Fibroblast of villous mesenchyme (primary cell): Measurements from ENCODE around the gene PLD6. TPM values are rescaled to one million over a fixed set of nuclear protein-coding genes. Genes with fewer than 3 reads are reported as not detected.

ENCODE experiments used
- DNase-seq: peaks from one replicate; pipeline ENCODE4 v3.0.0-alpha.2; 2010; ENCODE audit warnings: low read depth
- H3K4me3 ChIP-seq: 2 replicates; pipeline ENCODE4 v1.5.1; 2011; ENCODE audit warnings: low read depth, mild to moderate bottlenecking, low read length
- CTCF ChIP-seq: IDR thresholded peaks from 2 replicates; pipeline ENCODE4 v1.5.1; 2012; ENCODE audit warnings: low read depth, mild to moderate bottlenecking, low read length; ENCODE audit not compliant: insufficient read depth
- total RNA-seq: library from RNA; depleted of rRNA; stranded (reverse); fragments of >200 nt; gene quantifications from 2 replicates; pipeline ENCODE4 v1.2.3, GENCODE V29; 2012

PLD6 gene
- total RNA-seq, 1 donor = 5.6 TPM

- no peak for TF ChIP-seq CTCF
- DNase-seq = no peak
Observed at GRCh38 chr17:17232303-17232621, 26.1 kb upstream of the PLD6 start.

GRCh38 chr17:17231621-17232302 lies 25.6 kb upstream of the PLD6 start:
- H3K4me3 ChIP-seq = no peak overlapping the region
- DNase-seq = no peak
- TF ChIP-seq CTCF = no peak

More at GRCh38 chr17:17232303-17232621, 26.1 kb upstream of the PLD6 start:
- no peak overlapping the region for H3K4me3 ChIP-seq

- no peak for DNase-seq
- H3K4me3 ChIP-seq = no peak overlapping the region
- TF ChIP-seq CTCF = no peak
Observed at GRCh38 chr17:17229416-17230384, 23.6 kb upstream of the PLD6 start.

- no peak for TF ChIP-seq CTCF
- no peak overlapping the region for H3K4me3 ChIP-seq
Observed at GRCh38 chr17:17228521-17229279, 22.6 kb upstream of the PLD6 start.

GRCh38 chr17:17227608-17228520 lies 21.7 kb upstream of the PLD6 start:
- no peak for DNase-seq
- no peak for TF ChIP-seq CTCF
- H3K4me3 ChIP-seq = no peak overlapping the region

More at GRCh38 chr17:17228521-17229279, 22.6 kb upstream of the PLD6 start:
- no peak for DNase-seq
